GM12878 (cell line): ENCODE measurements around the gene PTPRF.

Experiments used
- CTCF ChIP-seq, 3 experiments: IDR thresholded peaks in 2 of 3; conservative IDR thresholded peaks in 1 of 3; 2 replicates each; pipeline ENCODE4 v1.5.1; 2011; ENCODE audit warnings: low read depth in 3 of 3, low read length in 3 of 3, mild to moderate bottlenecking in 3 of 3, control low read depth in 2 of 3, moderate library complexity in 2 of 3, inconsistent platforms in 1 of 3, mixed read lengths in 1 of 3; ENCODE audit not compliant: control insufficient read depth in 2 of 3, insufficient read depth in 1 of 3; ENCODE audit errors: extremely low read depth in 1 of 3
- ELK1 ChIP-seq: IDR thresholded peaks from 2 replicates; pipeline ENCODE4 v1.6.1; 2012; ENCODE audit warnings: low read depth, low read length, improper control_type of control experiment
- EP300 ChIP-seq, 2 experiments: fragments of 150-350 bp in 1 of 2; IDR thresholded peaks; 2 replicates each; pipeline ENCODE4 v1.6.1; 2011 to 2012; ENCODE audit warnings: low read depth in 2 of 2, low read length in 2 of 2, borderline replicate concordance in 1 of 2, improper control_type of control experiment in 1 of 2, inconsistent platforms in 1 of 2; ENCODE audit not compliant: control insufficient read depth in 1 of 2
- GABPA ChIP-seq: IDR thresholded peaks from 2 replicates; pipeline ENCODE4 v1.6.1; 2014; ENCODE audit warnings: antibody characterized with exemption, low read depth, mild to moderate bottlenecking, inconsistent platforms
- LARP7 ChIP-seq: fragments of 450-650 bp; IDR thresholded peaks from 2 replicates; pipeline ENCODE4 v1.6.1; 2017; ENCODE audit warnings: mild to moderate bottlenecking
- MTA3 ChIP-seq: IDR thresholded peaks from 2 replicates; pipeline ENCODE4 v1.6.1; 2012; ENCODE audit warnings: low read length, inconsistent platforms, borderline replicate concordance
- PBX3 ChIP-seq: IDR thresholded peaks from 2 replicates; pipeline ENCODE4 v1.6.1; 2011; ENCODE audit warnings: mild to moderate bottlenecking, low read depth, low read length, moderate library complexity; ENCODE audit not compliant: insufficient replicate concordance
- PKNOX1 ChIP-seq: fragments of 450-650 bp; IDR thresholded peaks from 2 replicates; pipeline ENCODE4 v1.6.1; 2016; ENCODE audit warnings: mild to moderate bottlenecking
- POLR2A ChIP-seq: IDR thresholded peaks from 2 replicates; pipeline ENCODE4 v1.6.1; 2011; ENCODE audit warnings: low read depth, mild to moderate bottlenecking, low read length
- SIN3A ChIP-seq: IDR thresholded peaks from 2 replicates; pipeline ENCODE4 v1.6.1; 2012; ENCODE audit warnings: low read depth, low read length, improper control_type of control experiment
- YY1 ChIP-seq: IDR thresholded peaks from 2 replicates; pipeline ENCODE4 v1.6.1; 2011; ENCODE audit warnings: low read depth, mild to moderate bottlenecking, low read length
- ZBTB33 ChIP-seq: fragments of 450-650 bp; IDR thresholded peaks from 2 replicates; pipeline ENCODE4 v1.6.1; 2017; ENCODE audit warnings: mild to moderate bottlenecking
- ZNF274 ChIP-seq: IDR thresholded peaks from one replicate; pipeline ENCODE4 v1.8.0; 2011; ENCODE audit not compliant: insufficient read length, insufficient read depth

GRCh38 chr1:43559714-43560113 is 29.0 kb downstream of the PTPRF start:
- no peak for TF ChIP-seq MTA3
- no peak for TF ChIP-seq CTCF (IDR thresholded peaks at IDR 0.05 in 2 of 3, conservative IDR thresholded peaks at IDR 0.05 in 1 of 3; ENCODE audit: control insufficient read depth in 2 of 3, extremely low read depth in 1 of 3, insufficient read depth in 1 of 3, low read depth in 3 of 3, low read length in 3 of 3)
- TF ChIP-seq POLR2A = no peak
- TF ChIP-seq GABPA = no peak
- no peak for TF ChIP-seq EP300 (IDR thresholded peaks at IDR 0.05; ENCODE audit: borderline replicate concordance in 1 of 2, control insufficient read depth in 1 of 2, low read depth in 2 of 2, low read length in 2 of 2)
- TF ChIP-seq PKNOX1 = no peak
- TF ChIP-seq ZBTB33 = no peak
- no peak for TF ChIP-seq LARP7
- no peak for TF ChIP-seq ZNF274
- no peak for TF ChIP-seq YY1
- no peak for TF ChIP-seq PBX3
- TF ChIP-seq ELK1 = no peak
- TF ChIP-seq SIN3A = no peak
